Activated gamma-delta T cell (primary cell): ENCODE measurements around the gene DNAL4.

Source experiments
- DNase-seq: peaks from one replicate; lab custom pipeline; 2025; lab: John Stamatoyannopoulos, UW

DNAL4 gene

DNA sequence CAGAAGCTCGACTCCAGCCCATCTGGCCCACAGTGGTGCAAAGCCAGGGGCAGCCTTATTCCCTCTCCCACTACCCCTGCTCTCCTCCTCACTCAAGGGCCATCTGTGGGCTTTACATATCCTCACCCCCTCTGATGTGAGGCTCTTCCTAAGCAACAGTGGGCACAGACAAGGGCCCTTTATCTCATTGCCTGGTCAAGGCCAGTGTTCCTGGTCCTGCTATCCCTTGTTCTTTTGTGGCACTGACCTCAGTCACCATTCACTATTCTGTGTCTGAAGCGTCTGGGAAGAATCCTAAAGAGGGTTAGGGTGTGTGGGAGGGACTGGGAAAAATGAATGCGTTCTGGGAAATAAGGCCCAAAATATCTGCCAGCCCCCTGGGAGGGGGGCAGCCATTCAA, 7.3 kb downstream of the DNAL4 start:
- DNase-seq = no peak

DNA sequence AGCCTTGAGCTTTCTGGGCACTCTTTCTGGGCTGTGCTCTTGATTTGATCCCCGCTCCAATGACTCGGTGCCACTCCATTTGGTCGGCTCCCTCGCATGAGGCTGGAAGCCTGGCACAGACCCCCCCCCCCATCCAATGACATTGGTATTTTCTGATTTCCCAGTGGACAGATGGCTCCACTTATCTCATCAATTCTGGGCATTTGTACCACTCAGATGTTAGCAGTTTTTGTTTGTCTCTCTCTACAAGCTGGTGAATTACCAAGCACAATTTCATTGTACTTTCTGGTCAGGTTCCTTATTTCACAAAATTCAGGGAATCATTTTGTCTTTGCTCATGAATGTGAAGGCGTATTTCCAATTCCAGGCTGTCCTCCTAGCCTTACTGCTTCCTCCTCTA, 9.1 kb downstream of the DNAL4 start:
- DNase-seq = no peak

DNA sequence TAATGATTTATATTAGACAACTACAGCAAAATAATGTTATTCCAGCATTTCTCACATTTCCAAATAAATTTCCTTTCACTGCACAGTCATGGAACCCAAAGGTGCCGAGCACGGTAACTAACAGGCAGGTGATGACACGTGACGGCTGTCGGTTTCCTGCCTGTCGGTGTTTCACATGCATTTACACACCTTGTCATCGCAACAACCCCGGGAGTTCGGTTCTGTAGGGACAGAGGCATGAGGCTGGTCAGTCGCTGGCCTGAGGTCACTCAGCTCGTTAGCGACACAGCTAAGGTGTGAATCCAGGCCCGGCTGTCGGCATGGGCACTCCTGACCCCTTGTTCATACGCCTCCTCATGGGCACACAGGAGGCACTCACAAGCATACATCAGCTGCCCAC, 9.9 kb downstream of the DNAL4 start:
- DNase-seq = no peak

DNA sequence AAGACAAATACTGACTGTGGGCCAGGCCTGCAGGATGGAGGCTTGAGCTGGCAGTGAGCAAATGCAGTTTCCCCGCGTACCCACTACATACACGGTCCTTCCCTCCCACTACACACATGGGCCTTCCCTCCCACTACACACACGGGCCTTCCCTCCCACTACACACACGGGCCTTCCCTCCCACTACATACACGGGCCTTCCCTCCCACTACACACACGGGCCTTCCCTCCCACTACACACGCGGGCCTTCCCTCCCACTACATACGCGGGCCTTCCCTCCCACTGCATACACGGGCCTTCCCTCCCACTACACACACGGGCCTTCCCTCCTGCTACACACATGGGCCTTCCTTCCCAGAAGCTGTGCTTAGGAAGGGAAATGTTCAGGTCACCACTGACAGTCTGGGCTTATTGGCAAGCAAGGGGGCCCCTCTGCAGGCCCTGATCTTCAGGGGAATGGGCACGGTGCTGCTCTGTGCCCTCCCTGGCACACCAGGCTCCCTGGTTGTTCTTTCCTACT, 10.8 kb downstream of the DNAL4 start:
- DNase-seq = no peak

DNA sequence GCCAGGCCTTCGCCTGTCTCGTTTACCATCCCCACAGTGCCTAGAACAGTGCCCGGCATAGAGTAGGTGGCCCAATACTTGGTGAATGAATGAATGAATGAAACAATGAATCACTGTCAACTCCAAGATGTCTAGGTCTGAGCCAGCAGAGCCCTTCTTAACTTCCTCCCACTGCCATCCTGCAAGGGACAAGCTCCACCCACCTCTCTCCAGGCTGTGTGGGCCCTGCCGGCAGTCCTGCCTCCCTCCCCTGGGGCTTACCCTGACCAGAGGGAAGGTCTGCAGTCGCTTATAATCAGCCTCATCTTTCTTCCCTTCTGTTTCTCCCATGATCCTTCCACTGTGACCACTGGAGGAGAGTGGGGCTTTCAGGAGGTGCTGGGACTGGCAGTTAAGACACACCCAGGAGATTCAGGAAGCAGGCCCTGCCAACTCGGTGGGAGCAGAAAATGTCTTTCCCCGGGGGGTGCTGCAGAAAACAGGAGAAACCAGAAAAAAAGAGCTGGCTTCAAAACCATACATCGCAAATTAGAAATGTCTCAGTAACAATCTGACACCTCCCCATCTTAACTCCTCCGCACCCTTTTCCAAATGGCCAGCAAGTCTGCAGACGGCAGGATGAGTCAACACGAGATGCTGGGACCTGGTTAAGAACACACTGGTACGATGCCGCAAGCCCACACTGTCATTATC, 11.4 kb downstream of the DNAL4 start:
- no peak for DNase-seq

DNA sequence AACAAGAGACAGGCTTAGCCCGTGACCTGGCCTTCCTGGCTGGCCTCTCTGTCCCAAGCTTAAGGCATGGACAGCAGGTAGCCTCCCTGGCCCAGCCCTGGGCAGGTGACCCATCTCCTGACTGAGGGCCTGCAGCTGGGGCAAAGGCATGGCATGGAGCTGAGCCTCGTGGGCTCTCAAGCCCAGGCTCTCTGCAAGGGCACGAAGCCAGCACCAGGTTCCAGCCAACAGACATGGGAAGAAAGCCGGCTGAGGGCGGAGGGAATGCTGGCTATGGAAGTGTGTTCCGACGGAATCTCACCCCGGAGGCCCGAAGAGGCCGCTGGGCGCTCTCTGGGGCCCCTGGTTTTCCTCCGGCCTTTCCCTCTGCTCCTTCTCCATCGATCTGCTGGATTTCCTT, 12.9 kb downstream of the DNAL4 start:
- no peak for DNase-seq

DNA sequence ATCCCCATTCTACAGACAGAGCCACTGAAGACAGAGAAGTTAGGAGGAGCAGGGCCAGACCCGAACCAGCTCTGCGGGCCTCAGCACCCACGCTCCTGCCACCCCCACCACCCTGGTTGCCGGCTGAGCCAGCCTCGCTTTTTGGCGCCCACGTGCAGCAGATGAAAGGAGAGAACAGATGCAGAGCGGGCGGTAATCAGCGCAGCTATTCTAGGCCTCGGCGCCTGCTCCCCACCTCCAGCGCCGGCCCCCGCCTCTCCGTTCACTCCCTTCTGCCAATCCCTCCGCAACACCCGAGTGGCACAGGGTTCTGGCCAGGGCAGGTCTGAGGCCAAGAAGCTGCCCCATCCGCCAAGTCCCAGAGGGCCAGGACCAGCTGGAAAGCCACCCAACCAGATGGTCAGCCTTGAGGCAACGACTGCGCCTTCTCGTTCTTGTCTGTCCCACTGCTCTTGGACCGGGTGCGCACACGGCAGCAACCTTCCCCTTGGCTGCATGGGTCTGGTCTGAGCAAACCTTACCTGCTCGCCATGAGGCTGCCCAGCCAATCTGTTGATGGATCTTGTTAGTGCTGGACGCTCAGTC, 16.8 kb downstream of the DNAL4 start:
- DNase-seq = no peak

DNA sequence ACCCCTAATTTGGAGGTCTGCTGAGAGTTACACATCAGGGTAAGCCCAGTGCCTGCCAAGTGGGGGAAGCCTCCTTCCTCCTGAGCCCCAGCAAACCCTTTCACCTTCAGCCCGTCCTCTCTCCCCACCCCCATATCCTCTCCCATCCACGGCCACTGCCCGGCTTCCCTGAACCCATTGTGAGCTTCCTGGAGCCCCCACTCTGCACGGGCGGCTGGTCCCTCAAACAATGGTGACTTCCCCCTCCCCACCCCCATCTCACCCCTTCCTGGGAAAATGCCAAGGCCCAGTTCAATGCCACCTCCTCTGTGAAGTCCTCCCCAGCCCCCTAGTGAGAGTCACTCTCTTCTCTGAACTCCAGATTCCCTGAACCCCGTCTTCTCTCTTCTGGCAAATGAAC, 17.9 kb downstream of the DNAL4 start:
- no peak for DNase-seq

DNA sequence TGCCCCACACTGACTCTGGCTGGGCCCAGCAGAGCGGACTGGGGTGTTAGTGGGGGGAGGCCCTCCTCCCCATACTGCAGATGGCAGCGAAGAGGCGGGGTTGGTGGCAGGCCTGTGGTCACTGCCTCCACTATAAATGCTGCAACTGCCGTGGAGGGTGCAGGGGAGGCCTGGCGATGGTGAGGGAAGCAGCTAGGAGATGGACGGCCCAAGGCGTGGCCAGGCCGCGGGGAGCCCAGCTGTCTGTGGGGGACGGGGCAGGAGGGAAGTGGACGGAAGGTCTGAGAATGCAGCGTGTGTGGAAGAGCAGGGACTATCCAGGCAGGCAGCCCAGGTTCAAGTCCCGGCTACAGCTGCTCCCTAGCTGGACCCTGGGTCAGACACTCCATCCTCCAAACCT, 18.3 kb downstream of the DNAL4 start:
- no peak for DNase-seq

DNA sequence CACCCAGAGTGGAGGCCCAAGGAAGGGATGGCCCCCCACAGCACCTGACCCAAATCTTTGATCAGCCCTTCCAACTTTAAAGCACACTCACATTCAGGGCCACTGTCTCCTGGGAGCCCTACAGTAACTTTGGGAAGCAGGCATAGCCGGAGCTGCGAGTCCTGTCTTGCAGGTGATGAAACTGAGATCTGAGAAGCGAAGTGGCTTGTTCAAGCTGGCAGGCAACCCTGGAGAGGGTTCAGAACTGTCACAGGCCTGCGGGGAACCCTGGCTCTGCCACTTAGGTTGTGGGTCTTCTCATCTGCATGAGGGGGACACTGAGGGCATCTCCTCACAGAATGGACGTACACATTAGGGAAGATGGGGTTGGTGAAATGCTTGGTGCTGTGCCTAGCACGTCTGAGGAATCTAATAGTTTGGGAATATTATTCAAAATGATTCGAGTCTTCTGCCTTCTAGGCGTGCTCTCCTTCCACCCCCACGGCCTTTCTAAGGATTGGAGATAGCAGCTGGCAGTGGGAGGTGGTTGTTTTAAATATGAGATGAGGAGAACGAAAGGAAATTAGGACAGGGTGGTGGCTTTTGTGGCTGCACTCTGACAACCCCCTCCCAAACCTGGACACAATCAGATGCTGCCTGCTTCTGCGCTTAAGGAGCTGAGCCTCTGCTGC, 19.3 kb downstream of the DNAL4 start:
- DNase-seq = no peak

DNA sequence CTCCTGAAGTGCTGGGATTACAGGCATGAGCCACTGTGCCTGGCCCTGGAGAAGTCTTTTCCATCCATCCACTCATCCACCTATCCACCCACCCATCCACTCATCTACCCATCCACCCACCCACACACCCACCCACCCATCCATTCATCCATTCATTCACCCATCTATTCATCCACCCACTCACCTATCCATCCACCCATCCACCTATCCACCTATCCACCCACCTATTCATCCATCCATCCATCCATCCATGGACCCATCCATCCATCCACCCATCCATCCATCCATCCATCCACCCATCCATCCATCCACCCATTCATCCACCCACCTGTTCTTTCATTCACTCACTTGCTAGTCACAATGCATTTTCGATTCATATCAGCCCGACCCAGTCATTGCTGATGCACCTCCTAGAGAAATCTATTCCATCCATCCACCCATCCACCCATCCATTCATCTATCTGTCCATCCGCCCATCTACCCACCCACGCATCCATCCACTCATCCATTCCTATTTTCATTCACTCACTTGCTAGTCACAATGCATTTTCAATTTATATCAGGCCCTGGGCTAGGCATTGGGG, 20.5 kb downstream of the DNAL4 start:
- DNase-seq = no peak

DNA sequence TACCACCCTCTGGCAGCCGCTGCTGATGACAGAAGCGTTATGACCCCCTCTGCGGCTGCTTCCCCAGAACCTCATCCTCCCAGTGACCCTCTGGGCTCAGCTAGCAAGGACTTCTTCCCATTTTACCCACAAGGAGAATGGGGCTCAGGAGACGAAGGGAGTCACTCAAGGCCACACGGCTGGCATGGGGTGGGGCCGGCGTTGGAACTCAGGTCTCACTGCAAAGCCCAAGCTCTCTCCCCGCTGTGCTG, 21.4 kb downstream of the DNAL4 start:
- DNase-seq = no peak

DNA sequence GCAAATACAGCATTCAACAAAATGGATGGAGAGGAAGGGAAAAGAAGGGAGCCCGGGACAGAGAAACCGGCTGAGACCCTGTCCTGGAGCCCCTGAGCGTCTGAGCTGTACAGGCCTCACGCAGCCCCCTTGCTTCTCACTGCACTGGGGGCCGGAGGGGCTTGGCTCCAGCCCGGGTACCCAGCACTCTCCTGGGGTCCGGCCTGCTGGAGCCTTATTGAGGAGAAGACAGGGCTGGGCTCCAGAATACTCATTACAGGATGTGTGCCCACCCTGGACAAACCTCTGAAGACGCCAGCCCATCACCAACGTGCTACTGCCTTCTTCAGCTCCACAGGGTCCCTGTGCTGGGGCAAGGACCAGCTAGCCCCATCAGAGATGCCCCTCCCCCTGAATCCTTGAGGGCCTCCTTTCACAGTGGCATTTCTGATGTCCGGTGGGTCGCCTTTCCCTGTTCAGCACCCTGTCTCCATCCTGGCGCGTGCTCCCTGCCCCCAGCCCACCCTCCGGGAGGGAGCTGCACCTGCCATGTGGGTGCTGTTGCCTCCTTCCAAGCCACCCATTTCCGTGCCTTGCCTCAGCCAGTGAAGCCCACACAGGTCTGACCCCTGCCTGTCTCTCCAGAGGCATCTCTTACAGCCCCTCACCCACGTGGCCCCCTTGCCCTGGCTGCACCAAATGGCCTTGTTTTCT, 23.5 kb downstream of the DNAL4 start:
- no peak for DNase-seq

DNA sequence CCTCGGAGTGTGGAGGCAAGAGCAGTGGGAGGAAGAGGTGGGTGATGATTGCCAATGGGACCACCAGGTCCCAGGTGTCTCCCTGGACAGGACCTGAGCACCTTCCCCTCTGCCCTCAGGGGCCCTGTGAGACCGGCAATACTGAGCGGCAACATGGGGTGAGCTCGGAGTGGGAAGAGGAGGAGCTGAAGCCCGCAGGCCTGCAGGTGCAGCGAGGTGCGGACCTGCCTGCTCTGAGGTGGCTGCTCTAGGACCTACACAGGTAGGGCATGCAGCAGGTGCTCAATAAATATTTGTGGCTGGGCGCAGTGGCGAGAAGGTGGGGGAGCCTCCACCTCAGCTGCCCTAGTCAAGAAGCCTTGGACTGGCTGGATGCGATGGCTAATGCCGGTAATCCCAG, 25.9 kb downstream of the DNAL4 start:
- DNase-seq = no peak

DNA sequence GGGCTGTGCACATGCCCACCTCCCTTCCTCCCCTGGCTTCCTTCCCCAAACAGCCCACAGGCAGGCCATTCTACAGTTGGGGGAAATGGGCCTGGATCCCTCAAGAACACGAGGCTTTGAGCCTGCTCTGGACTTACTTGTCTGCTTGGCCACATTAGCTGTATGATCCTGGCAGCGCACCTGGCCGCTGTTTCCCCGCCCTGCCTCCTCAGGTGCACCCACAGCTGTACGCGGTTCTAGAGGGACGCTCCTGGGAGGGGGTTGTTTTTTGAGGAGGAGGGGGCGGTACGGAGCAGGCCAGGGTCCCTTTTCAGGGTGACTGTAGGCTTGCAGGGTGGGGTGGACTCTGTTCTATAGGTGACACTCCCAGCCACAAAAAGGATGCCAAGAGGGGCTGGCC, 26.6 kb downstream of the DNAL4 start:
- no peak for DNase-seq

DNA sequence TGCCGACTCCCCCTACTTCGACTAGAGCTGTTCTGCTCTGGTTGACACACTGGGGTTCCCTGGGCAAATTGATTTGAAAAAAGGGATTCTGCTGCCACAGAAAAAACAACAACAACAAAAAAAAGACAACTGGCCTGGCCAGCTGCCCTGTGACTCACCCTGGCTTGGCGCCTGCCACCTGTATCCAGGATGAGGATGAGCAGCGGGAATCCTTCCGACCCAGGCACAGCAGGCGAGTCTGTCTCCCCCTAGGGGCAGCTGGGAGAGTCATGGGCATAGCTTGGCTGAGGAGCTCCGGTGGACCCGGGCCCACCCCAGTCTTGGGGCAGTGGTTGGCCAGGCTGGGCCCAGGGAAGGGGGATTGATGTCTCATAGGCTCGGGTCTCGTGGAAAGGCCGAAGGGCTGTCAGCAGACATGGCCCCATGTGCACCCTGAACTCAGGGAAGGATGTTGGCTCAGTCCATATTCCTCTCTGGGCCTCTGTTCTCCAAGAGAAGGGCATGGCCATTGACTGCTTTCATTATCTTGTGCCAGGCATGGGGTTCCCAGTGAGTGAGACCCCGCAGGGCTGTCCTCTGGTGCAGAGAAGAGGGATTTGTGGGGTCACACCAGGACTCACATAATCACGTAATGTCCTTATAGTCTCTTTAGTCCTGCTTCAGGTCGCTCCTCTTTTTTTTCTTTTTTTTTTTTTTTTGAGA, 27.7 kb downstream of the DNAL4 start:
- DNase-seq = no peak

DNA sequence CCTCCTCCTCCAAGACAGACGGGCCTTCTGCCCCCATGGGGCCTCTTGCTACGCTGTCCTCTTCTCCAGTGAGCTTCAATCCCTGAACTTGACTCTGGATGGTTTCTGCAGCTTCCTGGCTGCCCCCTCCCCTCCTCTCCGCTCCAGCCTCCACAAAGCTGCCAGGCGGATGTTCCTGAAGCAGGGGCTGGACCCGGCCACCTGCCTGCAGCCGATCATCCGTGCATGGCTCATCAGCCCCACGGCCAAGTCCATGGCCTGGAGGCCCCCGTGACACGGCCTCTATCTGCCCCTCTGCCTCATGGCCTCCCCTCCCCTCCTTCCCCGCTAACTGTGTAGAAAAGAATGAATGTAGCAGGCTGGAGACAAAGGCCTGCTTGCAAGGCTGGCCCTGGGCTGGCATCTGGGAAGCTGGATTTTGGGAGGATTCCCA, 31.4 kb downstream of the DNAL4 start:
- no peak for DNase-seq

DNA sequence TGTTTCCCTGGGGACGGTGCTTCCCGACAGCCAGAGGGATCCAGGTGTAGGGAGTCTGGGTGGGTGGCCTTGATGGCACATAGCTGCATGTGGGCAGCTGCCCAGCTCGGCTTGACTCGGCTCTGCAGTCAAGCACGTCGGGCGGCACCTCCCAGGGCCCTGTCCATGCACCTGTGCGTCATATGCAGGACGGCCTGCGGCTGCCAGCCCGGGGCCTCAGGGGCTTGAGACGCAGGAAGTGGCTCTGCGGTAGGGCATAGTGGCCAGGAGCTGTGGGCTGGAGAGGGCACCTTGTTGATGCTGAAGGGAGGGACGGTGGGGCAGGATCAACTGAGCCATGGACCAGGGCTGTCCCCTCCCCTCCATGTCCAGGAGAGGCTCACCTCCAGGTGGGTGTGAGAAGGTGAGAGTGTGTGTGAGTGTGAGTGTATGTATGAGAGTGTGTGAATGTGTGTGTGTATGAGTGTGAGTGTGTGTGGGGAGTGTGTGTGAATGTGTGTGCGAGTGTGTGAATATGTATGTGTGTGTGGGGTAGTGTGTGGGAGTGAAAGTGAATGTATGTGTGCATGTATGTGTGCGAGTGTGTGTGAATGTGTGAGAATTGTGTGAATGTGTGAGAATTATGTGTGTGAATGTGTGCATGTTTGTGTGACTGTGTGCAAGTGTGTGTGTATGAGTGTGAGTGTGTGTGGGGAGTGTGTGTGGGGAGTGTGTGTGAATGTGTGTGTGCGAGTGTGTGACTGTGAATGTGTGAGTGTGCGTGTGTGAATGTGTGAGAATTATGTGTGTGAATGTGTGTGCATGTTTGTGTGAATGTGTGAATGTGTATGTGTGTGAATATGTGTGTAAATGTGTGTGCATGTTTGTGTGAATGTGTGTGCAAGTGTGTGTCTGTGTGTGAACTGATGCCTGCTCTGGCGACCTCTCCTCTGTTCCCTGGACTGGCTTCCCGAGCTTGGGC, 32.5 kb downstream of the DNAL4 start:
- DNase-seq = no peak

DNA sequence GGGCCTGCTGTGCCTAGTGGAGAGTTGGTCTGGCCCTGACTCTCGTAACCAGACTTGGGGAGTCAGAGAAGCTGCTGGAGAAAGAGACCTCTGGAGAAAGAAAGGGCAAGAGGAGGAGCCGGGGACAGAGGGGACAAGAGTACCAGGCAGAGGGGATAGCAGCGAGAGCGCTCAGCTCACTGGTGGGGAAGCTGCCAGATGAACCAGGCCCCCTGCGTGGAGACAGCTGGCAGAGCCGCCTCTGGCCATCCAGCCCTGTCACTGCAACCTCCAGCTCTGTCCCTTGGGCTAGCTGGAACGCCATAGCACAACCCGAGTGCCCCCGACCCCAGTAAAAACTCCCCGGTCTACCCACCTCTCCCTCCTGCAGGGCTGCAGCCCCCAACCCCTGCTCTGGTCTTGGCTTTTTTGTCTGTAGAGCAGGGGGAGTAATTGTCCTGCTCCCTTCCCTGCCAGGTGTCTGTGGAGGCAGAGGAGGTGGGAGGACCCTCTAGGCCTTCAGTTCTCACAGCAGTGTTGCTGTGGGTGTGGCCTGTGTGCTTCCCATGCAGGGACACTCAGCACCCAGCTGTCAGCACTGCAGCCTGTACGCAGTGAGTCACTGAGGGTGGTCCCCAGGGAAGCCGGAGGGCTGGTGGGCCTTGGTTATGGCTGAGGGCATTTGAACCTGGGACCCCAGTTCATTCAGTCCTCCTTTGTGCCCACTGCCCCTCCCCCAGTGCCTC, 33.3 kb downstream of the DNAL4 start:
- no peak for DNase-seq

DNA sequence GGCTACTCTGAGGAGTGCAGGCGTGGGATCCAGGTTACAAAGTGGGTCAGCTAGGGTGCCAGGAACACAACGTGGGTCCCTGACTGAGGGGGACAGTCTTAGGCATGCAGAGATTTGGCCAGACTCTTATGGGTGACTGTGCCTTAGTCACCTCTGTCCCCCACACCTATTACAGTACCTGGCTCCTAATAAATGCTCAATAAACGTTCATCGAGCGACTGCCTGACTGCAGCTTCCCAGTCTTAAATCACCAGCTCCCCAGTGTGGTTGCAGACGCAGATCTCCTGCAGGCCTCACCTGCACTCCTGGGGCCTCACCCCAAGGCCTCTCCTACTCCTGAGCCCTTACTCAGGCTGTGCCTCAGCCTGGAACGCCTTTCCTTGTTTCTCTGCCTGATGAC, 34.9 kb downstream of the DNAL4 start:
- no peak for DNase-seq
